BE2C (cell line): ENCODE data around the gene ATP6V0B.

Source experiments
- DNase-seq: peaks from one replicate; pipeline ENCODE4 v3.0.0-alpha.2; 2020
- H3K27me3 ChIP-seq: fragments of 250-450 bp; sonication (Bioruptor Pico); 2 replicates; pipeline ENCODE4 v1.5.1; 2020; ENCODE audit warnings: mild to moderate bottlenecking
- H3K36me3 ChIP-seq: fragments of 250-450 bp; sonication (Bioruptor Pico); 2 replicates; pipeline ENCODE4 v1.5.1; 2020; ENCODE audit warnings: mild to moderate bottlenecking
- H3K4me1 ChIP-seq: fragments of 250-450 bp; sonication (Bioruptor Pico); 2 replicates; pipeline ENCODE4 v1.5.1; 2020
- H3K4me3 ChIP-seq: 2 replicates; pipeline ENCODE4 v1.5.1; 2011; ENCODE audit warnings: low read depth, low read length
- H3K9me3 ChIP-seq: fragments of 250-450 bp; sonication (Bioruptor Pico); 2 replicates; pipeline ENCODE4 v1.5.1; 2020
- TF ChIP-seq, protein P1 (sequence below): IDR thresholded peaks from 2 replicates; pipeline ENCODE4 v1.5.1; 2012; ENCODE audit warnings: mild to moderate bottlenecking, low read depth, low read length

The ATP6V0B gene

DNA sequence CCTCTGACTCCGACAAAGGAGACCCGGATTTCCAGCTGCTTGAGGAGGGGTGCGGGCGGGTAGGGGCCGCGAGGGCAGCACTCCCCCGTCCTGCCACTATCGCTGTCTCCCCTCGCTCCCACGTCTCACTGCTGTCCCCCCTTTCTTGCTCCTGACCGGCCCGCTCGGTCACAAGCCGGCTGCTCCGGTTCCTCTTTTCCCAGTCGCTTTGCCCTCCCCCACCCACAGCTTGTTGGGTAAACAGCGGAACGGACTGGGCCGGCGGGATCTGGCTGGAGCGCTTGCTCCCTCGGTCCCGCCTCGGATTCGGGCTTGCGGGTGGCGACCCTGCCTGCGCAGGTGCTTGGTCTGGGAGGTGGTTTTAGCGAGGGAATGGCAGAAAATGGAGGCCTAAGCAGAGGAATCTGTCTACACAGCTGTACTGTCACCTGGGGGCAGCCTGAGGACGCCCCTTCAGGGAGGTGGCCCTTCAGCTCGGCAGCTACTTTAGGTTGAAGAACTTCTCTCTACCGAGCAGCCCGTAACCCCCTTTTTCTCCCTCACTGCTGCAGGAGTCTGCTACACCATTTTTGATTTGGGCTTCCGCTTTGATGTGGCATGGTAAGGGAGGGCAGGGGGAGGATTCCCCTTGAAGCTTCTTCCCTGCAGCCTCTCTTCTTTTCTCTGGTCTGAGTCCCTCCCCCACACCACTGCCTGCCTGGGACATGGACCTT is 645 bp downstream of the ATP6V0B start:
- TF ChIP-seq, protein P1, sequence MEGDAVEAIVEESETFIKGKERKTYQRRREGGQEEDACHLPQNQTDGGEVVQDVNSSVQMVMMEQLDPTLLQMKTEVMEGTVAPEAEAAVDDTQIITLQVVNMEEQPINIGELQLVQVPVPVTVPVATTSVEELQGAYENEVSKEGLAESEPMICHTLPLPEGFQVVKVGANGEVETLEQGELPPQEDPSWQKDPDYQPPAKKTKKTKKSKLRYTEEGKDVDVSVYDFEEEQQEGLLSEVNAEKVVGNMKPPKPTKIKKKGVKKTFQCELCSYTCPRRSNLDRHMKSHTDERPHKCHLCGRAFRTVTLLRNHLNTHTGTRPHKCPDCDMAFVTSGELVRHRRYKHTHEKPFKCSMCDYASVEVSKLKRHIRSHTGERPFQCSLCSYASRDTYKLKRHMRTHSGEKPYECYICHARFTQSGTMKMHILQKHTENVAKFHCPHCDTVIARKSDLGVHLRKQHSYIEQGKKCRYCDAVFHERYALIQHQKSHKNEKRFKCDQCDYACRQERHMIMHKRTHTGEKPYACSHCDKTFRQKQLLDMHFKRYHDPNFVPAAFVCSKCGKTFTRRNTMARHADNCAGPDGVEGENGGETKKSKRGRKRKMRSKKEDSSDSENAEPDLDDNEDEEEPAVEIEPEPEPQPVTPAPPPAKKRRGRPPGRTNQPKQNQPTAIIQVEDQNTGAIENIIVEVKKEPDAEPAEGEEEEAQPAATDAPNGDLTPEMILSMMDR = no peak
- DNase-seq = no peak
- H3K36me3 ChIP-seq = peaks cover 11% of the 10 kb centered on the region

DNA sequence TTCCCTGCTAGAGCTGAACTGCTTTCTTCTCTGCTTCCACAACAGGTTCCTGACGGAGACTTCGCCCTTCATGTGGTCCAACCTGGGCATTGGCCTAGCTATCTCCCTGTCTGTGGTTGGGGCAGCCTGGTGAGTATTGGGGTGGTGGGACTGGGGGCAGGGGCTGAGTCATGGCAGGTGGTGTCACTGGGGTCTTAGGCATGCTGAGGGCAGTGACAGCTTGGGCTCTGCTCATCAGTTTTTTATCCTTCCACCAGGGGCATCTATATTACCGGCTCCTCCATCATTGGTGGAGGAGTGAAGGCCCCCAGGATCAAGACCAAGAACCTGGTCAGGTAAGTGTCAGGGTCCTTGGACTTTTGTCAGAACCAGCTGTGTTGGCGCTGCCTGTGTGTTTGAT is 1.3 kb downstream of the ATP6V0B start:
- no peaks in the 10 kb centered on the region for H3K9me3 ChIP-seq
- TF ChIP-seq, protein P1 = no peak
- peaks cover 11% of the 10 kb centered on the region for H3K36me3 ChIP-seq
- H3K4me1 ChIP-seq = no peaks in the 10 kb centered on the region
- peak overlapping the region; percentile 80 for H3K4me3 ChIP-seq
- DNase-seq = no peak
- H3K27me3 ChIP-seq = no peaks in the 10 kb centered on the region

More for the DNA sequence above, 645 bp downstream of the ATP6V0B start:
- no peaks in the 10 kb centered on the region for H3K27me3 ChIP-seq
- peak overlapping the region; percentile 80 for H3K4me3 ChIP-seq
- no peaks in the 10 kb centered on the region for H3K9me3 ChIP-seq
- H3K4me1 ChIP-seq = no peaks in the 10 kb centered on the region

DNA sequence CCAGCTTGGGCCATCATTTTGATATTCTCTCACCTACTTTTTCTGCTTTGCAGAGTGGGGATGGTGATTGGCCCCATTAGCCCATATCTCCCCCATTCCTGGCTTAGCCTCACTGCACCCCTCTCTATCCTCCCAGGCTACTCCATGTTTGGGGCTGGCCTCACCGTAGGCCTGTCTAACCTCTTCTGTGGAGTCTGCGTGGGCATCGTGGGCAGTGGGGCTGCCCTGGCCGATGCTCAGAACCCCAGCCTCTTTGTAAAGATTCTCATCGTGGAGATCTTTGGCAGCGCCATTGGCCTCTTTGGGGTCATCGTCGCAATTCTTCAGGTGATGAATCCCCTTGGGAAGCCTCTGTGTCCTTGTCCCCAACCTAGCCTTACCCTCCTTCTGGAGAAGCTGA is 2.1 kb downstream of the ATP6V0B start:
- H3K27me3 ChIP-seq = no peaks in the 10 kb centered on the region
- no peak overlapping the region for H3K4me3 ChIP-seq
- TF ChIP-seq, protein P1 = no peak
- H3K36me3 ChIP-seq = peaks cover 8% of the 10 kb centered on the region
- DNase-seq = no peak
- H3K9me3 ChIP-seq = no peaks in the 10 kb centered on the region
- H3K4me1 ChIP-seq = no peaks in the 10 kb centered on the region

DNA sequence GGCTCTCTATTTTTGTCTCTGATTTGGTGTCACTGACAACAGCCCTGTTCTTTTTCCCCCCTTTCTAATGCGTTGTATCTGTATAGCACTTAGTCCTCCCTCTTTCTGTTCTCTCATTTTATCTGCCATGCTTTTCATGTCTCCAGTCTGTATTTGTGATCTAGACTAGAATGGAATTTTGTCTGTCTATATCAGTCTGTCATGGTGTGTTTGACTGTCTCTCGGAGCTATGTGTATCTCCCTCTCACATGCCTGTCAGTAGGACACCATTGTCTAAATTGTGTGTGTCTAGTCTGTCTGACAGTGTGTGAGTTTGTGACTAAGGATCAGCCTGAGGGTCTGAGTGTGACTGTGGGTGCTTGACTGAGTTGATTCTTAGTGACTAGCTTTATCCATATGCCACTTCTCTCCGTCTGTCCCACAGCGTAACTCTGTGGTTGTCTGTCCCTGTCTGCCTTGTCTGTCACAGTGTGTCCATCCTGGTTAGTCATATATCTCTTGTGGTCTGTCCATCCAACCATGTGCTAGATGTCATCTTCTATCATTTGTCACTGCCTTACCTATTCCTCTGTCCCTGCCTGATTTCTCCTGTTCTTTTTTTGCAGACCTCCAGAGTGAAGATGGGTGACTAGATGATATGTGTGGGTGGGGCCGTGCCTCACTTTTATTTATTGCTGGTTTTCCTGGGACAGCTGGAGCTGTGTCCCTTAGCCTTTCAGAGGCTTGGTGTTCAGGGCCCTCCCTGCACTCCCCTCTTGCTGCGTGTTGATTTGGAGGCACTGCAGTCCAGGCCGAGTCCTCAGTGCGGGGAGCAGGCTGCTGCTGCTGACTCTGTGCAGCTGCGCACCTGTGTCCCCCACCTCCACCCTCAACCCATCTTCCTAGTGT is 2.9 kb downstream of the ATP6V0B start:
- no peak overlapping the region; the same call in 1 of the 2 replicates for H3K4me3 ChIP-seq
- TF ChIP-seq, protein P1 = no peak
- H3K27me3 ChIP-seq = no peaks in the 10 kb centered on the region
- H3K9me3 ChIP-seq = no peaks in the 10 kb centered on the region
- peaks cover 8% of the 10 kb centered on the region for H3K36me3 ChIP-seq
- H3K4me1 ChIP-seq = no peaks in the 10 kb centered on the region
- DNase-seq = no peak

DNA sequence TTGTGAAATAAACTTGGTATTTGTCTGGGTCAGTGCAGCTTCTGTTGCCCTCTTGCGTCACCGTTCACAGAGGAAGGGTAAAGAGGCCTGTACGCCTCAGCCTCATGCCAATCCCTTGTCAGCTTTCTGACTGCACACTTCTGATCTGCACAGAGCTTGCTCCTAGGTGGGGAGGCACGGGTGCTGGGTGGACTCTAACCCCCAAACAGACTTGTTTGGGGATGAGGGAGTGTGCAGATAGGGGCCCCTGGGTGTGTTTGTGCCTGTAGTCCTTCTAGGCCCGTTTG is 3.4 kb downstream of the ATP6V0B start:
- DNase-seq = no peak

More for the DNA sequence above, 3.4 kb downstream of the ATP6V0B start:
- Histone ChIP-seq H3K4me1 (no peaks in the 10 kb centered on the region), H3K4me3 (peak overlapping the region; percentile 62), H3K27me3 (no peaks in the 10 kb centered on the region), H3K9me3 (no peaks in the 10 kb centered on the region), H3K36me3 (peaks cover 8% of the 10 kb centered on the region)
- TF ChIP-seq, protein P1 = no peak
